HG02884 (cell line): ENCODE measurements around the gene C20orf202.
"Not testable (repeated sequence)": the region's sequence is repeated elsewhere in the genome, so short reads cannot be mapped to it uniquely, and the experiment has no call there.

Source experiments
- ATAC-seq: cut with Tn5 transposase; IDR thresholded peaks from one replicate; pipeline ENCODE4 v1.9.1; 2021; ENCODE audit warnings: mild to moderate bottlenecking, moderate library complexity; ENCODE audit not compliant: unreplicated experiment

Gene C20orf202

GRCh38 chr20:1242530-1242929 lies 39.3 kb downstream of the C20orf202 start:
- no peak for ATAC-seq

DNA sequence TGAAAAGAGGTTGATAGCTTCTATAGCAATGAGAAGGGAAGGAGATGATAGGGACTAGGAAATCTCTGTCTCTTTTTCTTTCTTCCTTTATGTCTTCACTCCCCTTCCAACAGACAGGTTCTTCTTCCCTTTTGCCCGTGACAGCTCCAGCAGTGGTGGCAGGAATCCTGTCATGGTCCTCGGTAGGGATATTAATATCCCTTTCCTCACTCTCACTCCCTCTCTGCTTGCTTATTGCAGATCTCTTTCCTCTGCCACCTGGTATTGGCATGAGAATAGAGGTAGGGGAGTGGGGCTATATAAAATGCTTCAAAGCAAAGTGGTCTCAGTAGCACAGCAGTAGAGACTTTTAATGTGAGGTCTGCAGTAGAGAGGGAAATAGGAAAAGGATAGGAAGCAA lies 42.3 kb downstream of the C20orf202 start:
- no peak for ATAC-seq

GRCh38 chr20:1247689-1248088 lies 44.4 kb downstream of the C20orf202 start:
- ATAC-seq = no peak

- ATAC-seq = not testable (repeated sequence)
Measured at GRCh38 chr20:1250282-1250681, 47.0 kb downstream of the C20orf202 start.

GRCh38 chr20:1252416-1252815 lies 49.2 kb downstream of the C20orf202 start:
- ATAC-seq = no peak

DNA sequence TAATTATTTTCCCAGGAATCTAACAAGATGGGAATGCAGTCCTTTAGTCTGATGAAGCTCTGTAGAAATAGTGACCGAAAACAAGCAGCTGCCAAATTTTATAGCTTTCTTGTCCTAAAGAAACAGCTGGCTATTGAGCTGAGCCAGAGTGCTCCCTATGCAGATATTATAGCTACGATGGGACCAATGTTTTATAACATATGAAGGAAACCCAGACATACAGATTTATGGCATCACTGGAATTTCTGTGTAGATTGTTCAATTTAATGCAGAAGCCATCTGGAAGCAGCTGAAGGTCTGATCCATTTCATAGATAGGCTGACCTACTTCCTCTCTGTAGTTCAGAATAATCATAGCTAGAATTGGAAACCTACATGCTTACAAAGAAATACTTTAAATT lies 51.0 kb downstream of the C20orf202 start:
- ATAC-seq = no peak

DNA sequence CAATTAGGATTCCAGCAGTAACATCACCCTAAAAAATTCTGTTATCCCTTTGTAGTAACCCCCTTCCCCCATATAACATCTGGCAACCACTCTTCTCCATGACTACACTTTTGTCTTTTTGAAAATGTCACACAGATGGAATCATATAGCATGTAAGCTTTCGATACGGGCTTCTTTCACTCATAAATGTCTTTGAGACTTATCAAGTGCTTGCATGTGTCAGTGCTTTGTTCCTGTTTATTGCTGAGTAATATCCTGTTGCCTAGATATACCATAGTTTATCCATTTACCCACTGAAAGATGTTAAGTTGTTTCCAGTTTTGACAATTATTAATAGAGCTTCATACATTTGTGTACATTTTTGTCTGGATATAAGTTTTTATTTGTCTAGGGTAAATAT lies 52.4 kb downstream of the C20orf202 start:
- ATAC-seq = no peak
